Measurements from ENCODE around the gene GRIA1. TPM values are rescaled to one million over a fixed set of nuclear protein-coding genes. Genes with fewer than 3 reads are reported as not detected.

The GRIA1 gene
- total RNA-seq, 1 experiment from 2014 or later, result not detected

- Histone ChIP-seq H3K27me3 (ENCODE audit: low read length) (no peaks in the 10 kb centered on the region), H3K27ac (ENCODE audit: low read length) (no peak overlapping the region), H3K79me2 (ENCODE audit: low read length) (no peaks in the 10 kb centered on the region), H3K9me2 (replicated peaks; ENCODE audit: insufficient read depth, low read length) (no peaks in the 10 kb centered on the region), H2AFZ (ENCODE audit: low read length) (no peak overlapping the region), H3K9ac (ENCODE audit: low read length) (no peak overlapping the region), H3K4me3 (ENCODE audit: low read length) (no peak overlapping the region), H3K36me3 (ENCODE audit: insufficient read depth, low read length) (no peaks in the 10 kb centered on the region), H4K20me1 (ENCODE audit: insufficient read depth, low read depth, low read length) (no peaks in the 10 kb centered on the region), H3K4me2 (ENCODE audit: low read depth, low read length, poor library complexity, severe bottlenecking) (no peak overlapping the region), H3K4me1 (ENCODE audit: low read length) (no peaks in the 10 kb centered on the region), H3K9me3 (ENCODE audit: low read length) (no peaks in the 10 kb centered on the region)
- DNase-seq, result no peak
Measured at GRCh38 chr5:153745778-153746395, 255.4 kb downstream of the GRIA1 start.

- Histone ChIP-seq H2AFZ (ENCODE audit: low read length) (no peak overlapping the region), H3K9me2 (replicated peaks; ENCODE audit: insufficient read depth, low read length) (no peaks in the 10 kb centered on the region), H3K27me3 (ENCODE audit: low read length) (no peaks in the 10 kb centered on the region), H3K4me1 (ENCODE audit: low read length) (no peaks in the 10 kb centered on the region), H3K4me3 (ENCODE audit: low read length) (no peak overlapping the region), H3K79me2 (ENCODE audit: low read length) (no peaks in the 10 kb centered on the region), H3K9me3 (ENCODE audit: low read length) (no peaks in the 10 kb centered on the region), H3K9ac (ENCODE audit: low read length) (no peak overlapping the region), H3K4me2 (ENCODE audit: low read depth, low read length, poor library complexity, severe bottlenecking) (no peak overlapping the region), H4K20me1 (ENCODE audit: insufficient read depth, low read depth, low read length) (no peaks in the 10 kb centered on the region), H3K36me3 (ENCODE audit: insufficient read depth, low read length) (no peaks in the 10 kb centered on the region), H3K27ac (ENCODE audit: low read length) (no peak overlapping the region)
- DNase-seq, result no peak
Measured at GRCh38 chr5:153746440-153746839, 256.0 kb downstream of the GRIA1 start.

DNA sequence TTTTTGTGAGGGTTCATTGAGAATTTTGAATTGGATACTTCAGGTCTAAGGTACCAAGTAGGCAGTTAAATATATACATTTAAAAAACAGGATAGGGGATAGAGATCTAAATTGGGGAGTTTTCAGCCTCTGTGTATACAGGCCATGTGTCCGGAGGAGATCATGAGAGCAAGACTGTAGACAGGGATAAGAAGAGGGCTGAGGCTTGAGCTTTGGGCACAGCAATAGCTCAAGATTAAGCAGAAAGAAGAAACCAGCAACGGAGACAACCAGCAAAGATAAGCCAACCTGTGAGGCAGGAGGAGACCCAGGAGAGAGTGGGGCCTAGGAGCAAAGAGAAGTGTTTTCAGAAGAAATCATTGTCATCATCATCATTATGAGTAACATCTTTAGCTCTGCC, 258.4 kb downstream of the GRIA1 start:
- no peaks in the 10 kb centered on the region for H4K20me1 ChIP-seq (ENCODE audit: insufficient read depth, low read depth, low read length)
- H3K4me1 ChIP-seq (ENCODE audit: low read length), result no peaks in the 10 kb centered on the region
- DNase-seq, result no peak
- H3K4me2 ChIP-seq (ENCODE audit: low read depth, low read length, poor library complexity, severe bottlenecking), result no peak overlapping the region
- no peak overlapping the region for H3K9ac ChIP-seq (ENCODE audit: low read length)
- H3K36me3 ChIP-seq (ENCODE audit: insufficient read depth, low read length), result no peaks in the 10 kb centered on the region
- H3K27ac ChIP-seq (ENCODE audit: low read length), result no peak overlapping the region
- H3K9me2 ChIP-seq (replicated peaks; ENCODE audit: insufficient read depth, low read length), result no peaks in the 10 kb centered on the region
- no peak overlapping the region for H3K4me3 ChIP-seq (ENCODE audit: low read length)
- no peaks in the 10 kb centered on the region for H3K79me2 ChIP-seq (ENCODE audit: low read length)
- H3K9me3 ChIP-seq (ENCODE audit: low read length), result no peaks in the 10 kb centered on the region
- H3K27me3 ChIP-seq (ENCODE audit: low read length), result no peaks in the 10 kb centered on the region
- no peak overlapping the region for H2AFZ ChIP-seq (ENCODE audit: low read length)

- no peak for DNase-seq
- Histone ChIP-seq H3K79me2 (ENCODE audit: low read length) (no peaks in the 10 kb centered on the region), H3K27ac (ENCODE audit: low read length) (no peak overlapping the region), H3K9ac (ENCODE audit: low read length) (no peak overlapping the region), H2AFZ (ENCODE audit: low read length) (no peak overlapping the region), H3K9me3 (ENCODE audit: low read length) (no peaks in the 10 kb centered on the region), H3K4me3 (ENCODE audit: low read length) (no peak overlapping the region), H3K36me3 (ENCODE audit: insufficient read depth, low read length) (no peaks in the 10 kb centered on the region), H3K4me1 (ENCODE audit: low read length) (no peaks in the 10 kb centered on the region), H4K20me1 (ENCODE audit: insufficient read depth, low read depth, low read length) (no peaks in the 10 kb centered on the region), H3K9me2 (replicated peaks; ENCODE audit: insufficient read depth, low read length) (no peaks in the 10 kb centered on the region), H3K27me3 (ENCODE audit: low read length) (no peaks in the 10 kb centered on the region), H3K4me2 (ENCODE audit: low read depth, low read length, poor library complexity, severe bottlenecking) (no peak overlapping the region)
Measured at GRCh38 chr5:153749960-153750359, 259.5 kb downstream of the GRIA1 start.

DNA sequence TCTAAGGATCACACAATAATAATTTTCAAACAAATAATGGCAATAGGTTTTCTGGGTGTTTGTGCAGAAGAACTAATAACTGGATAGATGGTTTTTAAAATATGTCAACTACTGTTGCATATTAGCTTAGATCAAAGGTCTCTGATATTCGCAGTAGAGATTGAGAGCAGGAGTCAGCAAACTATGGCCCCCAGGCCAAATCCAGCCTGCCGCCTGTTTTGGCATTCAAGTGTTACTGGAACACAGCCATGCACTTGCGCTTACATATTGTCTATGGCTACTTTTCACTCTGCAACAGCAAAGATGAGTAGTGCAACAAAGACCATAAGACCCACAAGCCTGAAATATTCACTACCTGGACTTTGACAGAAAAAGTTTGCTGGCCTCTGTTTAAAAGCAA, 260.8 kb downstream of the GRIA1 start:
- Histone ChIP-seq H3K27me3 (ENCODE audit: low read length) (no peaks in the 10 kb centered on the region), H3K36me3 (ENCODE audit: insufficient read depth, low read length) (no peaks in the 10 kb centered on the region), H3K9me3 (ENCODE audit: low read length) (no peaks in the 10 kb centered on the region), H3K27ac (ENCODE audit: low read length) (no peak overlapping the region), H3K4me1 (ENCODE audit: low read length) (no peaks in the 10 kb centered on the region), H3K4me3 (ENCODE audit: low read length) (no peak overlapping the region), H3K9ac (ENCODE audit: low read length) (no peak overlapping the region), H2AFZ (ENCODE audit: low read length) (no peak overlapping the region), H3K9me2 (replicated peaks; ENCODE audit: insufficient read depth, low read length) (no peaks in the 10 kb centered on the region), H4K20me1 (ENCODE audit: insufficient read depth, low read depth, low read length) (no peaks in the 10 kb centered on the region), H3K79me2 (ENCODE audit: low read length) (no peaks in the 10 kb centered on the region), H3K4me2 (ENCODE audit: low read depth, low read length, poor library complexity, severe bottlenecking) (no peak overlapping the region)
- no peak for DNase-seq

GRCh38 chr5:153752890-153753289, 262.4 kb downstream of the GRIA1 start:
- H3K4me3 ChIP-seq (ENCODE audit: low read length), result no peak overlapping the region

DNA sequence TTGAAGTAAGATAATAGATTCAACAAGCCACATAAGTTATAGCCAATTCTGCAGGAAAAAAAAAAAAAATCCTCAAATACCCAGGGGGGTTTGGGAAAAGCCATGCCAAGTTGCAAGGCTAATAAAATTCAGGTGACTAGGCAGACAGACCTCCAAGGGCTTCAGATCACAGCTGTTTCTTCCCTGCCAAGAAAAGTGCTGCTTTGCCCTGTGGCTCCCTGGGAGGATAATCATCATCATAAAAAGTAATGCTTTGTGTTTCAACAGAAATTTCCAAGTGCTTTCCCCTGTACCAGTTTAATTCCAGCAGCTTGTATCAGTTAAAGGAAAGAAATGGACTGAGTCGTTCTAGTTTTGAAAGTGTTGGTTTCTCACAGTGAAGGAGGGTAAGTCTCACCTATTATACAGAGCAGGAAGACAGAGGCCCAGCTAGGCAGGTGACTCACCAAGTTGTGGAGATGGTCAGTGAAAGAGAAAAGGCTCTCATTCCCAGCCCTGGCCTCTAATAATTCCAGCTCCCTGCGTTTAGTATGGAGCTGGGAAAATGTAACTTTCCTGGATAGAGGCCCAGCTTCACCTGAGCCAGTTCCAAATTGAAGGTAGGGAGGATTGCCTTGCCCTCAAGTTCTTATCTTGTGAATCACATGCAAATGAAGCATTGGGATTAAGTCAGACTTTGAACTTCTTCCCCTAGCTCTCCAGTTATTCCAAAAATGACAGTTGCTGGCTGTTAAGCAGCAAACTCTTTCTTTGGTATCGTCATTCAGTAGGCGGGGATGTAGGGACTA, 263.4 kb downstream of the GRIA1 start:
- H3K4me3 ChIP-seq (ENCODE audit: low read length), result no peak overlapping the region
- no peaks in the 10 kb centered on the region for H3K36me3 ChIP-seq (ENCODE audit: insufficient read depth, low read length)
- H3K9me2 ChIP-seq (replicated peaks; ENCODE audit: insufficient read depth, low read length), result no peaks in the 10 kb centered on the region
- no peak overlapping the region for H3K9ac ChIP-seq (ENCODE audit: low read length)
- H3K27ac ChIP-seq (ENCODE audit: low read length), result no peak overlapping the region
- no peaks in the 10 kb centered on the region for H3K4me1 ChIP-seq (ENCODE audit: low read length)
- no peaks in the 10 kb centered on the region for H4K20me1 ChIP-seq (ENCODE audit: insufficient read depth, low read depth, low read length)
- H3K27me3 ChIP-seq (ENCODE audit: low read length), result no peaks in the 10 kb centered on the region
- H2AFZ ChIP-seq (ENCODE audit: low read length), result no peak overlapping the region
- H3K9me3 ChIP-seq (ENCODE audit: low read length), result no peaks in the 10 kb centered on the region
- H3K4me2 ChIP-seq (ENCODE audit: low read depth, low read length, poor library complexity, severe bottlenecking), result no peak overlapping the region
- no peak for DNase-seq
- no peaks in the 10 kb centered on the region for H3K79me2 ChIP-seq (ENCODE audit: low read length)

More at GRCh38 chr5:153752890-153753289, 262.4 kb downstream of the GRIA1 start:
- H3K4me1 ChIP-seq (ENCODE audit: low read length), result no peaks in the 10 kb centered on the region
- H3K27me3 ChIP-seq (ENCODE audit: low read length), result no peaks in the 10 kb centered on the region
- no peak for DNase-seq
- H4K20me1 ChIP-seq (ENCODE audit: insufficient read depth, low read depth, low read length), result no peaks in the 10 kb centered on the region
- H3K9ac ChIP-seq (ENCODE audit: low read length), result no peak overlapping the region
- H2AFZ ChIP-seq (ENCODE audit: low read length), result no peak overlapping the region
- no peak overlapping the region for H3K4me2 ChIP-seq (ENCODE audit: low read depth, low read length, poor library complexity, severe bottlenecking)
- H3K9me3 ChIP-seq (ENCODE audit: low read length), result no peaks in the 10 kb centered on the region
- no peaks in the 10 kb centered on the region for H3K9me2 ChIP-seq (replicated peaks; ENCODE audit: insufficient read depth, low read length)
- H3K36me3 ChIP-seq (ENCODE audit: insufficient read depth, low read length), result no peaks in the 10 kb centered on the region
- no peak overlapping the region for H3K27ac ChIP-seq (ENCODE audit: low read length)
- H3K79me2 ChIP-seq (ENCODE audit: low read length), result no peaks in the 10 kb centered on the region

GRCh38 chr5:153755913-153756500, 265.5 kb downstream of the GRIA1 start:
- no peak for DNase-seq
- no peaks in the 10 kb centered on the region for H4K20me1 ChIP-seq (ENCODE audit: insufficient read depth, low read depth, low read length)
- no peak overlapping the region for H3K4me3 ChIP-seq (ENCODE audit: low read length)
- no peaks in the 10 kb centered on the region for H3K36me3 ChIP-seq (ENCODE audit: insufficient read depth, low read length)
- no peaks in the 10 kb centered on the region for H3K9me3 ChIP-seq (ENCODE audit: low read length)
- H3K4me1 ChIP-seq (ENCODE audit: low read length), result no peaks in the 10 kb centered on the region
- H3K27ac ChIP-seq (ENCODE audit: low read length), result no peak overlapping the region
- H3K9me2 ChIP-seq (replicated peaks; ENCODE audit: insufficient read depth, low read length), result no peaks in the 10 kb centered on the region
- no peaks in the 10 kb centered on the region for H3K27me3 ChIP-seq (ENCODE audit: low read length)
- no peak overlapping the region for H3K9ac ChIP-seq (ENCODE audit: low read length)
- no peak overlapping the region for H2AFZ ChIP-seq (ENCODE audit: low read length)
- H3K79me2 ChIP-seq (ENCODE audit: low read length), result no peaks in the 10 kb centered on the region
- no peak overlapping the region for H3K4me2 ChIP-seq (ENCODE audit: low read depth, low read length, poor library complexity, severe bottlenecking)

Data from Karpas-422 (cell line).